Gastrocnemius medialis (tissue), 4 donors: ENCODE measurements around the gene FARP1. TPM values are rescaled to one million over a fixed set of nuclear protein-coding genes. Genes with fewer than 3 reads are reported as not detected.

ENCODE experiments used
- ATAC-seq, 2 donors: fragments of 150-250 bp; one replicate each; pipeline ENCODE4 v1.9.1; 2016
- DNase-seq, 2 donors: peaks; one replicate each; pipeline ENCODE4 v3.0.0-alpha.2; 2019
- H3K27ac ChIP-seq, 4 donors: fragments of 200-600 bp; sonication (generic); 1 replicate in 1 of 4; 2 replicates in 3 of 4; pipeline ENCODE4 v1.5.1; 2016 to 2018; ENCODE audit warnings: mild to moderate bottlenecking in 2 of 4, moderate library complexity in 1 of 4
- H3K27me3 ChIP-seq, 3 donors: fragments of 200-600 bp; sonication (generic) in 2 of 3; 1 replicate in 1 of 3; 2 replicates in 2 of 3; pipeline versions ENCODE4 v1.5.1 to v1.6.0; 2016 to 2019; ENCODE audit warnings: mild to moderate bottlenecking in 1 of 3, moderate library complexity in 1 of 3
- H3K36me3 ChIP-seq, 2 donors: fragments of 200-600 bp; sonication (generic) in 1 of 2; one replicate each; pipeline ENCODE4 v1.5.1; 2017 to 2018
- H3K4me1 ChIP-seq, 2 donors: fragments of 200-600 bp; sonication (generic) in 1 of 2; one replicate each; pipeline ENCODE4 v1.5.1; 2016 to 2017; ENCODE audit warnings: mild to moderate bottlenecking in 2 of 2
- H3K4me3 ChIP-seq, 4 donors: fragments of 200-600 bp; sonication (generic) in 3 of 4; 1 replicate in 1 of 4; 2 replicates in 3 of 4; pipeline ENCODE4 v1.5.1; 2016 to 2019; ENCODE audit warnings: mild to moderate bottlenecking in 2 of 4
- H3K9me3 ChIP-seq, 3 donors: fragments of 200-600 bp; sonication (generic) in 2 of 3; 1 replicate in 1 of 3; 2 replicates in 2 of 3; pipeline ENCODE4 v1.5.1; 2016 to 2019
- CTCF ChIP-seq, 5 experiments: fragments of 450-650 bp in 3 of 5; fragments of 200-600 bp in 2 of 5; sonication (generic) in 2 of 5; IDR thresholded peaks in 4 of 5; conservative IDR thresholded peaks in 1 of 5; 1 replicate in 4 of 5; 2 replicates in 1 of 5; pipeline ENCODE4 v1.5.1; 2016 to 2019; ENCODE audit warnings: antibody characterized with exemption in 5 of 5, mild to moderate bottlenecking in 3 of 5, moderate library complexity in 3 of 5
- POLR2A ChIP-seq, 2 donors: fragments of 450-650 bp; IDR thresholded peaks; one replicate each; pipeline ENCODE4 v1.6.1; 2017; ENCODE audit warnings: antibody characterized with exemption in 2 of 2, mild to moderate bottlenecking in 2 of 2, moderate library complexity in 2 of 2
- in situ Hi-C, 4 donors: fragments of 200-750 bp; cut with MboI; loops; one replicate each; pipeline versions ENCODE4 v1.15.0 to v1.8.0; 2017; ENCODE audit warnings: low sequenced_read_pairs in 4 of 4
- intact Hi-C: fragments of 100-400 bp; cut with DNase I; formaldehyde crosslinking; loops from one replicate; pipeline ENCODE4 v1.15.1; 2023; ENCODE audit warnings: low total_unique reads
- total RNA-seq, 4 donors: library from RNA; depleted of rRNA; stranded (reverse); fragments of >200 nt; gene quantifications; one replicate each; pipeline versions ENCODE4 v1.1.0 to v1.2.3, GENCODE V29; 2016

Gene FARP1
- total RNA-seq, 4 donors from 2014 or later, result 3.5 to 9.8 (median 4.9) TPM

- H3K4me1 ChIP-seq, result peaks cover 3 to 6% of the 10 kb centered on the region in 2 donors
- intact Hi-C loops, result no loop called here
- TF ChIP-seq POLR2A (IDR thresholded peaks at IDR 0.05) (no peak), CTCF (IDR thresholded peaks at IDR 0.05 in 4 of 5, conservative IDR thresholded peaks at IDR 0.05 in 1 of 5) (no peak)
- ATAC-seq (no peak), DNase-seq (no peak)
- no peaks in the 10 kb centered on the region for H3K27me3 ChIP-seq
- in situ Hi-C loops, result no loop called here
- H3K4me3 ChIP-seq, result no peak overlapping the region
- H3K36me3 ChIP-seq, result no peaks in the 10 kb centered on the region
- H3K9me3 ChIP-seq, result no peaks in the 10 kb centered on the region
- no peak overlapping the region for H3K27ac ChIP-seq
Measured at GRCh38 chr13:98396071-98396710, 253.3 kb downstream of the FARP1 start.

- Histone ChIP-seq H3K27ac (no peak overlapping the region), H3K9me3 (no peaks in the 10 kb centered on the region), H3K36me3 (no peaks in the 10 kb centered on the region), H3K4me1 (peaks cover 3 to 6% of the 10 kb centered on the region in 2 donors), H3K4me3 (no peak overlapping the region), H3K27me3 (no peaks in the 10 kb centered on the region)
- ATAC-seq, result peak in 1 of 2 donors; percentile 59
- in situ Hi-C loops, result no loop called here
- no peak for DNase-seq
- intact Hi-C loops, result no loop called here
- TF ChIP-seq POLR2A (IDR thresholded peaks at IDR 0.05) (no peak), CTCF (IDR thresholded peaks at IDR 0.05 in 4 of 5, conservative IDR thresholded peaks at IDR 0.05 in 1 of 5) (peak in 2 of 5 experiments; percentile 23 to 39)
Measured at GRCh38 chr13:98397221-98397620, 254.3 kb downstream of the FARP1 start.

- TF ChIP-seq POLR2A (IDR thresholded peaks at IDR 0.05), result no peak
- no peak for TF ChIP-seq CTCF (IDR thresholded peaks at IDR 0.05 in 4 of 5, conservative IDR thresholded peaks at IDR 0.05 in 1 of 5)
- Histone ChIP-seq H3K36me3 (no peaks in the 10 kb centered on the region), H3K27ac (no peak overlapping the region), H3K4me1 (peaks cover 3 to 6% of the 10 kb centered on the region in 2 donors), H3K27me3 (no peaks in the 10 kb centered on the region), H3K9me3 (no peaks in the 10 kb centered on the region), H3K4me3 (no peak overlapping the region)
- ATAC-seq (peak in 1 of 2 donors; percentile 76), DNase-seq (no peak)
- in situ Hi-C loops (no loop called here), intact Hi-C loops (no loop called here)
Measured at GRCh38 chr13:98397861-98398260, 255.0 kb downstream of the FARP1 start.

- in situ Hi-C loops (no loop called here), intact Hi-C loops (no loop called here)
- peaks cover 3 to 6% of the 10 kb centered on the region in 2 donors for H3K4me1 ChIP-seq
- H3K4me3 ChIP-seq, result no peak overlapping the region
- no peak for ATAC-seq
- no peak for DNase-seq
- H3K27ac ChIP-seq, result no peak overlapping the region
- no peak for TF ChIP-seq POLR2A (IDR thresholded peaks at IDR 0.05)
- H3K9me3 ChIP-seq, result no peaks in the 10 kb centered on the region
- no peaks in the 10 kb centered on the region for H3K36me3 ChIP-seq
- H3K27me3 ChIP-seq, result no peaks in the 10 kb centered on the region
Measured at GRCh38 chr13:98398581-98398980, 255.7 kb downstream of the FARP1 start.

GRCh38 chr13:98399756-98400155 lies 256.9 kb downstream of the FARP1 start:
- Histone ChIP-seq H3K4me3 (no peak overlapping the region), H3K4me1 (no peaks in the 10 kb centered on the region), H3K27ac (no peak overlapping the region), H3K36me3 (no peaks in the 10 kb centered on the region), H3K27me3 (no peaks in the 10 kb centered on the region), H3K9me3 (no peaks in the 10 kb centered on the region)
- in situ Hi-C loops, result loop anchor here in 1 of 4 donors (25.0 kb wide), 1 partner anchor 537 kb away; no protein-coding TSS in a partner anchor
- ATAC-seq (no peak), DNase-seq (no peak)
- intact Hi-C loops, result loop anchor here (10.0 kb wide), 1 partner anchor 265 kb away; no protein-coding TSS in a partner anchor
- no peak for TF ChIP-seq CTCF (IDR thresholded peaks at IDR 0.05 in 4 of 5, conservative IDR thresholded peaks at IDR 0.05 in 1 of 5)
- no peak for TF ChIP-seq POLR2A (IDR thresholded peaks at IDR 0.05)
